ENCODE measurements around the gene RIPK1.

The RIPK1 gene

GRCh38 chr6:3163248-3163594 is 94.9 kb downstream of the RIPK1 start:
- no peak for DNase-seq (ENCODE audit: low read depth)

- no peak for DNase-seq (ENCODE audit: low read depth)
Observed at GRCh38 chr6:3164388-3164787, 96.1 kb downstream of the RIPK1 start.

All from activated gamma-delta T cell treated with anti-CD3 and anti-CD28 coated beads, Interleukin-2, amount 50 U/mL, for 16 hours (primary cell).